Ovary (tissue), 3 donors: ENCODE data around the gene PANK1.

Experiments
- POLR2A ChIP-seq: fragments of 450-650 bp; IDR thresholded peaks from one replicate; pipeline ENCODE4 v1.6.1; 2017; ENCODE audit warnings: antibody characterized with exemption, mild to moderate bottlenecking, moderate library complexity
- TF ChIP-seq, protein P1 (sequence below), 3 donors: fragments of 450-650 bp in 2 of 3; fragments of 200-600 bp in 1 of 3; IDR thresholded peaks; one replicate each; pipeline versions ENCODE4 v1.5.1 to v1.8.0; 2016 to 2022; ENCODE audit warnings: antibody characterized with exemption in 3 of 3, mild to moderate bottlenecking in 1 of 3
- donor health status: DM: no; HTN: no; CAD: no.

DNA sequence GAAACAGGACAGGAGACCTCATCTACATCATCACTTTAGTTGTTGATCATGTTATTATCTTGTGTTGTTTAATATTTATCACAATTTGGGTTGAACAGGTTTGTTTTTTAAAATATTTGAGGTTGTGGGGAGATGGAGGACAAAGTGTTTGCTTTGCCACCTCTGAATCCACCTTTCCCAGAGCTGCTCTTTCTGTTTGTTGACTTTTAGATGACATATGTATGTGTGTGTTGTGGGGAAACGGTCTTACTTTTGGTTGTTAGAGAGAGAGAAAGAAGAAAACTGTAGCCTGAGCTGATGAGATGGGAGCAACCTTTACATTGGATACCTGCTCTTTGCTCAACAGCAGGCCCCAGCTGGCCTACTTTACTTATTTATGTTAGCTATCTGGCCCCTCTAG, 90.6 kb downstream of the PANK1 start:
- TF ChIP-seq POLR2A = no peak
- TF ChIP-seq, protein P1, sequence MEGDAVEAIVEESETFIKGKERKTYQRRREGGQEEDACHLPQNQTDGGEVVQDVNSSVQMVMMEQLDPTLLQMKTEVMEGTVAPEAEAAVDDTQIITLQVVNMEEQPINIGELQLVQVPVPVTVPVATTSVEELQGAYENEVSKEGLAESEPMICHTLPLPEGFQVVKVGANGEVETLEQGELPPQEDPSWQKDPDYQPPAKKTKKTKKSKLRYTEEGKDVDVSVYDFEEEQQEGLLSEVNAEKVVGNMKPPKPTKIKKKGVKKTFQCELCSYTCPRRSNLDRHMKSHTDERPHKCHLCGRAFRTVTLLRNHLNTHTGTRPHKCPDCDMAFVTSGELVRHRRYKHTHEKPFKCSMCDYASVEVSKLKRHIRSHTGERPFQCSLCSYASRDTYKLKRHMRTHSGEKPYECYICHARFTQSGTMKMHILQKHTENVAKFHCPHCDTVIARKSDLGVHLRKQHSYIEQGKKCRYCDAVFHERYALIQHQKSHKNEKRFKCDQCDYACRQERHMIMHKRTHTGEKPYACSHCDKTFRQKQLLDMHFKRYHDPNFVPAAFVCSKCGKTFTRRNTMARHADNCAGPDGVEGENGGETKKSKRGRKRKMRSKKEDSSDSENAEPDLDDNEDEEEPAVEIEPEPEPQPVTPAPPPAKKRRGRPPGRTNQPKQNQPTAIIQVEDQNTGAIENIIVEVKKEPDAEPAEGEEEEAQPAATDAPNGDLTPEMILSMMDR (IDR thresholded peaks at IDR 0.05) = no peak
